Measurements from ENCODE around the gene C1QTNF1. TPM values are rescaled to one million over a fixed set of nuclear protein-coding genes. Genes with fewer than 3 reads are reported as not detected.
A peak's percentile ranks its signal among the peaks of the same experiment; 100 is the strongest.

The C1QTNF1 gene
- total and polyA plus RNA-seq, 5 donors from 2014 or later, result not detected

DNA sequence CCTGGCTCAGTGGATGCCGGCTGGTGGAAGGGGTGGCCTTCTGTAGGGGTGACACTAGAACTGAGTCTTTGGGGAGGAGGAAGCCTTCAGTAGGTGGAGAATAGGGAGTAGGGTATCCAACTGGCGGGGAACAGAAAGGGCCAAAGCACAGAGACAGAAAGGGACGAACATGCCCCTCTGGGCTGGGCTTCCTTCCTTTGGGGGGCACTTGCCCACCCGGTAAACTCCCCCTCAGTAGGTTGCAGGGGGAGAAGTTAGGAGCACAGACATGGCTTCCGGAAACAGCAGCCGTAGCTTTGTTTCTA is 51.4 kb downstream of the C1QTNF1 start:
- ATAC-seq (ENCODE audit: low read depth in 2 of 2) (peak in 1 of 2 donors; percentile 27), DNase-seq (peak in 2 of 3 donors; percentile 30 to 48)
- Histone ChIP-seq H3K27ac (ENCODE audit: insufficient read depth, low read length, poor library complexity, severe bottlenecking) (peak overlapping the region; percentile 75), H3K4me1 (ENCODE audit: control insufficient read depth, insufficient read depth, low read length, poor library complexity, severe bottlenecking) (peaks cover 14% of the 10 kb centered on the region), H3K36me3 (ENCODE audit: control insufficient read depth, insufficient read depth, low read length) (peaks cover 15% of the 10 kb centered on the region), H3K9me3 (ENCODE audit: control insufficient read depth in 2 of 2, low read length in 2 of 2) (no peaks in the 10 kb centered on the region), H3K4me3 (ENCODE audit: low read depth, low read length) (peak overlapping the region; percentile 71), H3K27me3 (ENCODE audit: control insufficient read depth, insufficient read depth, low read length) (no peaks in the 10 kb centered on the region)
- Mint-ChIP-seq H3K36me3 (peaks cover 4% of the 10 kb centered on the region), H3K4me3 (peak overlapping the region; percentile 86 to 95 (median 90)), H3K27me3 (no peaks in the 10 kb centered on the region), H3K27ac (peak overlapping the region; percentile 91 to 93 (median 92)), H3K9me3 (no peaks in the 10 kb centered on the region), H3K4me1 (peaks cover 7 to 29% (median 14%) of the 10 kb centered on the region in 4 donors)

DNA sequence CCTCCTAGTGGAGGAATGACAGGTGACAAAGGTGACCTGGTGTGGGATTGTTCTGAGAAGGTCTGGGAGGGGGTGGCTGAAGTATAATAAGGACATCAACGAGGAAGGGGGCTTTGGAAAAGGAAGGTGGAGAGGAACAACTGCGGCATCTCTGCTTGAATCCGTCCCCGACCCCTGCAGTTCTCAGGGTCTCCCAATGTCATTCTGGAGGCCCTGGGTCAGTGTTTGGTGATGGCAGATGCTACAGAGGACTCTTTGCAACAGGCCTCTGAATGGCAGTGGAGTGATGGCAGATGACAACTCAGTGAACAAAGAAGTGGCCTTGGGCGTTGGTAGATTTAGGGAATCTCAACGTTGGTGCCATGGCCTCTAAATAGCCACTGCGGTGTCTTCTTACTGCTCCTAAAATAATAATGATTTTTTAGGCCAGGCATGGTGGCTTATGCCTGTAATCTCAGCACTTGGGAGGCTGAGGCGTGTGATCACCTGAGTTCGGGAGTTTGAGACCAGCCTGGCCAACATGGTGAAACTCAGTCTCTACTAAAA is 52.0 kb downstream of the C1QTNF1 start:
- Mint-ChIP-seq H3K4me1 (peaks cover 7 to 29% (median 14%) of the 10 kb centered on the region in 4 donors), H3K9me3 (no peaks in the 10 kb centered on the region), H3K27ac (peak overlapping the region; percentile 91 to 93 (median 92)), H3K4me3 (peak overlapping the region; percentile 86 to 95 (median 90)), H3K27me3 (no peaks in the 10 kb centered on the region), H3K36me3 (peaks cover 8% of the 10 kb centered on the region)
- ATAC-seq (ENCODE audit: low read depth in 2 of 2) (no peak), DNase-seq (no peak)
- Histone ChIP-seq H3K27ac (ENCODE audit: insufficient read depth, low read length, poor library complexity, severe bottlenecking) (peak overlapping the region; percentile 75), H3K9me3 (ENCODE audit: control insufficient read depth in 2 of 2, low read length in 2 of 2) (no peaks in the 10 kb centered on the region), H3K27me3 (ENCODE audit: control insufficient read depth, insufficient read depth, low read length) (no peaks in the 10 kb centered on the region), H3K4me1 (ENCODE audit: control insufficient read depth, insufficient read depth, low read length, poor library complexity, severe bottlenecking) (peaks cover 14% of the 10 kb centered on the region), H3K4me3 (ENCODE audit: low read depth, low read length) (peak overlapping the region; percentile 71), H3K36me3 (ENCODE audit: control insufficient read depth, insufficient read depth, low read length) (peaks cover 21% of the 10 kb centered on the region)

DNA sequence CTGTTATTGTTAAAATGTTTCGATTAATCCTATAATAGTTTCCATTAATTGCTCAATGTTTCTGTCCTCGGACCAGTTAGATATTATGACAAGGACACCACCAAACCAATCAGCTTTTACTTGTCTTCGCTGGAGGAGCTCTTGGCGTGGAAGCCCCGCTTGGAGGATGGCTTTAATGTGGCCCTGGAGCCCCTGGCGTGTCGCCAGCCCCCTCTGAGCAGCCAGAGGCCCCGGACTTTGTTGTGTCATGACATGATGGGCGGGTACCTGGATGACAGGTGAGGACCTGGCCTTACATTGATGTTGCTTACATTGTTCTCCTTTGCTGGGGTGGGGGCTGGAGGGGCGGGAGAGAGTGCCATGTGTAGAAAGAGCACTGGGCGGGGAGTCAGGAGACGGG is 53.6 kb downstream of the C1QTNF1 start:
- H3K9me3 ChIP-seq (ENCODE audit: control insufficient read depth in 2 of 2, low read length in 2 of 2), result no peaks in the 10 kb centered on the region
- H3K4me1 ChIP-seq (ENCODE audit: control insufficient read depth, insufficient read depth, low read length, poor library complexity, severe bottlenecking), result peaks cover 14% of the 10 kb centered on the region
- H3K36me3 Mint-ChIP-seq, result peaks cover 12% of the 10 kb centered on the region
- H3K4me1 Mint-ChIP-seq, result peaks cover 7 to 29% (median 14%) of the 10 kb centered on the region in 4 donors
- H3K27ac ChIP-seq (ENCODE audit: insufficient read depth, low read length, poor library complexity, severe bottlenecking), result no peak overlapping the region
- H3K36me3 ChIP-seq (ENCODE audit: control insufficient read depth, insufficient read depth, low read length), result peaks cover 23% of the 10 kb centered on the region
- H3K9me3 Mint-ChIP-seq, result no peaks in the 10 kb centered on the region
- DNase-seq (no peak), ATAC-seq (ENCODE audit: low read depth in 2 of 2) (no peak)
- no peaks in the 10 kb centered on the region for H3K27me3 Mint-ChIP-seq
- H3K27ac Mint-ChIP-seq, result no peak overlapping the region
- H3K4me3 ChIP-seq (ENCODE audit: low read depth, low read length), result no peak overlapping the region
- H3K4me3 Mint-ChIP-seq, result peak overlapping the region in 1 of 4 donors; percentile 51
- no peaks in the 10 kb centered on the region for H3K27me3 ChIP-seq (ENCODE audit: control insufficient read depth, insufficient read depth, low read length)

DNA sequence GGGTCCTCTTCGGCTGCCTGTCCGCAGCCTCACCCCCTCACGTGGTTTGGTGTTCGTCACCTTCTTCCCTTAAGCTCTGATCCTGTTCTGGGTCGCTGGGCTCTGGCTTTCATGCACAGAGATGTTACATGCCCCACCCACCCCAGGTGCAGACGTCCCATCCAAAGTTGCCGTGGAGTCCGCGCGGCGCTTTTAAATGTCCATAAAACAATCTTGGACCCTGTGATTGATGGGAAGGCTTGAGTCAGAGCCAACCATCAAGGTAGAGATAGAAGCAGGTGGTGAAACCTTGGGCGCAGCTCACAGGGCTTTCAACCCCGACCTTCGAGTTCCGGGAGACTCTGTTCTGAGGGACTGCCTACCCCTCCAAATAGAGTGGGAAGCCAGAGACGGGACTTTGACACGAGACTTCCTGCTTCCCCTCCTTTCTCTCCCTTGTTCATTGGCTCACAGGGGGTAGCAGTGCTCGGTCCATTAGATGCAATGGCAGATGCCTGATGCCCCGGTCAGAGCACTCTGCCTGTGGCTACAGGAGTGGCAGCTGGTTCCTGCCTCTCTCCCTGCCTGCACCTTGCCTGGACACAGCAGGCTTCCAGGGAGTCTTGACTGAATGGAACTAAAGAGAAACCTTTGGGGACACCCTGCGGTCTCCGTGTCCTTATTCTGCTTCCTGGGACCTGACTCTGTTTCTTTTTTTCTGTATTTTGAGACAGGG is 54.7 kb downstream of the C1QTNF1 start:
- no peak overlapping the region for H3K27ac ChIP-seq (ENCODE audit: insufficient read depth, low read length, poor library complexity, severe bottlenecking)
- Mint-ChIP-seq H3K4me3 (no peak overlapping the region), H3K36me3 (peaks cover 12% of the 10 kb centered on the region), H3K9me3 (no peaks in the 10 kb centered on the region), H3K4me1 (peaks cover 7 to 29% (median 14%) of the 10 kb centered on the region in 4 donors), H3K27ac (no peak overlapping the region), H3K27me3 (no peaks in the 10 kb centered on the region)
- H3K9me3 ChIP-seq (ENCODE audit: control insufficient read depth in 2 of 2, low read length in 2 of 2), result no peaks in the 10 kb centered on the region
- ATAC-seq (ENCODE audit: low read depth in 2 of 2) (no peak), DNase-seq (no peak)
- no peak overlapping the region for H3K4me3 ChIP-seq (ENCODE audit: low read depth, low read length)
- H3K27me3 ChIP-seq (ENCODE audit: control insufficient read depth, insufficient read depth, low read length), result no peaks in the 10 kb centered on the region
- peaks cover 17% of the 10 kb centered on the region for H3K4me1 ChIP-seq (ENCODE audit: control insufficient read depth, insufficient read depth, low read length, poor library complexity, severe bottlenecking)
- peaks cover 30% of the 10 kb centered on the region for H3K36me3 ChIP-seq (ENCODE audit: control insufficient read depth, insufficient read depth, low read length)

DNA sequence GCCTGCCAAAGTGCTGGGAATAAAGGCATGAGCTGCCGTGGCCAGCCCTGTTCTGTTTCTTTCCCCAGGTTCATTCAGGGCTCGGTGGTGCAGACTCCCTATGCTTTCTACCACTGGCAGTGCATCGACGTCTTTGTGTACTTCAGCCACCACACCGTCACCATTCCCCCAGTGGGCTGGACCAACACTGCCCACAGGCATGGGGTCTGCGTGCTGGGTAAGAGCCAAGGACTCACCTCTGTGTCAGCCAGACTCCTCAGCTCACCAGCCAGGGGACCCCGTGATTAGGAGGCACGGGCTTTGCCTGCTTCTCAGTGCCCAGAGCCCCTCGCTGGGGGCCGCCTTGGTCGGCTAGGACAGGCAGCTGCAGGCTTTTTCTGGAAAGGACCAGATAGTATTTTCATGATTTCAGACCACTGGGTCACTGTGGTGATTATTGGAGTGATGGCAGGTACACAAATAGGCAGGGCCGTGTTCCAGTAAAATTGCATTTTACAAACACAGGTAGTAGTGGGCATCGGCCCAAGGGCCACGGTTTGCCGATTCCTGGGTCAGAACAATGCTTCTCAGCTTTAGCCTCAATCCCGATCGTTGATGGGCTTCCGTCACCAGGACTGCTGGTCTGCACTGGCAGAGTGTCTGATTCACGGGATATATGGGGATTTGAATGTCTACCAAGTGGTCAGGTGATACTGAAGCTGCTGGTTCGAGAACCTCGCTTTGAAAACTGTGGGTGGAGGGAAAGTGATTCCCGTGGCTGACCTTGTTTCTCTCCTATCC is 55.6 kb downstream of the C1QTNF1 start:
- Histone ChIP-seq H3K4me1 (ENCODE audit: control insufficient read depth, insufficient read depth, low read length, poor library complexity, severe bottlenecking) (peaks cover 17% of the 10 kb centered on the region), H3K27me3 (ENCODE audit: control insufficient read depth, insufficient read depth, low read length) (no peaks in the 10 kb centered on the region), H3K4me3 (ENCODE audit: low read depth, low read length) (no peak overlapping the region), H3K27ac (ENCODE audit: insufficient read depth, low read length, poor library complexity, severe bottlenecking) (no peak overlapping the region), H3K36me3 (ENCODE audit: control insufficient read depth, insufficient read depth, low read length) (peaks cover 30% of the 10 kb centered on the region), H3K9me3 (ENCODE audit: control insufficient read depth in 2 of 2, low read length in 2 of 2) (no peaks in the 10 kb centered on the region)
- DNase-seq, result no peak
- Mint-ChIP-seq H3K4me1 (peaks cover 6 to 24% (median 10%) of the 10 kb centered on the region in 4 donors), H3K4me3 (peak overlapping the region in 1 of 4 donors; percentile 34), H3K9me3 (no peaks in the 10 kb centered on the region), H3K27me3 (no peaks in the 10 kb centered on the region), H3K36me3 (peaks cover 12% of the 10 kb centered on the region), H3K27ac (no peak overlapping the region)
- no peak for ATAC-seq (ENCODE audit: low read depth in 2 of 2)

DNA sequence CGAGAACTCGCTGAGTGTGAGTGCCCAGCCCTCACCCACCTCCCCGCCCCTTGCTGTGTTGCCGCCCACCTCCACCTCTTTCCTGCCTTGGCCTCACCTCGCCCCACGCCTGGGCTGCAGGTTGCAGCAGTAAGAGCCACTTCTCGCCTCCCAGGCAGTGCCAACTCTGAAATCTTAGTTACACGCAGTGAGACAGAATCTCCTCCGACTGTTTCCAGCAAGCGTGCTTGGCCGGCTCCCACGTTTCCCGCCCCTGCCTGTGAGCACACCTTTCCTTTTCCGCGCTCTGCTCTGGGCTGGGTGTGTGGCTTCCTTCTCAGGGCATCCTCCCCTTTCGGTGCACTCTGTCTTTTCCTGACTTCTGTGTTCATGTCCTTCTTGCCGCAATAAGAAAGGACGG is 56.4 kb downstream of the C1QTNF1 start:
- Histone ChIP-seq H3K27ac (ENCODE audit: insufficient read depth, low read length, poor library complexity, severe bottlenecking) (no peak overlapping the region), H3K27me3 (ENCODE audit: control insufficient read depth, insufficient read depth, low read length) (no peaks in the 10 kb centered on the region), H3K36me3 (ENCODE audit: control insufficient read depth, insufficient read depth, low read length) (peaks cover 30% of the 10 kb centered on the region), H3K4me3 (ENCODE audit: low read depth, low read length) (no peak overlapping the region), H3K4me1 (ENCODE audit: control insufficient read depth, insufficient read depth, low read length, poor library complexity, severe bottlenecking) (peaks cover 14% of the 10 kb centered on the region), H3K9me3 (ENCODE audit: control insufficient read depth in 2 of 2, low read length in 2 of 2) (no peaks in the 10 kb centered on the region)
- Mint-ChIP-seq H3K4me1 (peaks cover 6 to 21% (median 9%) of the 10 kb centered on the region in 4 donors), H3K4me3 (peak overlapping the region in 1 of 4 donors; percentile 34), H3K27ac (no peak overlapping the region), H3K36me3 (peaks cover 12% of the 10 kb centered on the region), H3K9me3 (no peaks in the 10 kb centered on the region), H3K27me3 (no peaks in the 10 kb centered on the region)
- no peak for ATAC-seq (ENCODE audit: low read depth in 2 of 2)
- DNase-seq, result no peak

DNA sequence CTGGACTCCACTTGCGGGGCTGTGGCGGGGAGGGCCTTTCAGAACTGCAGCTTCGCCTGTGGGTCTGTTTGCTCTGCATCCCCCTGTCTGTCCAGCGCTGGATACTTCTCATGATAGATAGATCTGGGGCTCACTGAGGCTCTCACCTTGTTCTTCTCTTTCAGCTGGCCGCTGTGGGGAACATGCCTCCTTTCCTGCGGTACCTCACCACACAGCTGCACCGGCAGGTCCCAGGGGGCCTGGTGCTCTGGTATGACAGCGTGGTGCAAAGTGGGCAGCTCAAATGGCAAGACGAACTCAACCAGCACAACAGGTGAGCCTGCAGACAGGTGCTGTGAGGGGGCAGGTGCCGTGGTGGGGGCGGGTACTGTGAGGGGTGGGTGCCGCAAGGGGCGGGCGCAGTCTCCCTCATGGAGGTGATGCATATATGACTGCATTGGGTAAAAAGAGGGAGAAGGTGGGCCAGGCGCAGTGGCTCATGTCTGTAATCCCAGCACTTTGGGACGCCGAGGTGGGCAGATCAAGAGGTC is 56.9 kb downstream of the C1QTNF1 start:
- Mint-ChIP-seq H3K27ac (peak overlapping the region in 1 of 3 donors; percentile 71), H3K36me3 (peaks cover 12% of the 10 kb centered on the region)

More for the DNA sequence above, 56.9 kb downstream of the C1QTNF1 start:
- DNase-seq (no peak), ATAC-seq (ENCODE audit: low read depth in 2 of 2) (no peak)
- Histone ChIP-seq H3K27ac (ENCODE audit: insufficient read depth, low read length, poor library complexity, severe bottlenecking) (no peak overlapping the region), H3K9me3 (ENCODE audit: control insufficient read depth in 2 of 2, low read length in 2 of 2) (no peaks in the 10 kb centered on the region), H3K4me3 (ENCODE audit: low read depth, low read length) (no peak overlapping the region), H3K36me3 (ENCODE audit: control insufficient read depth, insufficient read depth, low read length) (peaks cover 32% of the 10 kb centered on the region), H3K27me3 (ENCODE audit: control insufficient read depth, insufficient read depth, low read length) (no peaks in the 10 kb centered on the region), H3K4me1 (ENCODE audit: control insufficient read depth, insufficient read depth, low read length, poor library complexity, severe bottlenecking) (peaks cover 9% of the 10 kb centered on the region)
- Mint-ChIP-seq H3K4me1 (peaks cover 1 to 16% (median 6%) of the 10 kb centered on the region in 4 donors), H3K27me3 (no peaks in the 10 kb centered on the region), H3K9me3 (no peaks in the 10 kb centered on the region), H3K4me3 (peak overlapping the region in 1 of 4 donors; percentile 34)
